GM19025 (cell line): ENCODE data around the gene GDPD4.

Source experiments
- ATAC-seq: cut with Tn5 transposase; IDR thresholded peaks from one replicate; pipeline ENCODE4 v1.9.1; 2021; ENCODE audit warnings: mild to moderate bottlenecking, low read depth, moderate library complexity; ENCODE audit not compliant: unreplicated experiment

Gene GDPD4

GRCh38 chr11:77207019-77207485, 94.4 kb downstream of the GDPD4 start:
- no peak for ATAC-seq

GRCh38 chr11:77206264-77207018, 95.0 kb downstream of the GDPD4 start:
- ATAC-seq = no peak

DNA sequence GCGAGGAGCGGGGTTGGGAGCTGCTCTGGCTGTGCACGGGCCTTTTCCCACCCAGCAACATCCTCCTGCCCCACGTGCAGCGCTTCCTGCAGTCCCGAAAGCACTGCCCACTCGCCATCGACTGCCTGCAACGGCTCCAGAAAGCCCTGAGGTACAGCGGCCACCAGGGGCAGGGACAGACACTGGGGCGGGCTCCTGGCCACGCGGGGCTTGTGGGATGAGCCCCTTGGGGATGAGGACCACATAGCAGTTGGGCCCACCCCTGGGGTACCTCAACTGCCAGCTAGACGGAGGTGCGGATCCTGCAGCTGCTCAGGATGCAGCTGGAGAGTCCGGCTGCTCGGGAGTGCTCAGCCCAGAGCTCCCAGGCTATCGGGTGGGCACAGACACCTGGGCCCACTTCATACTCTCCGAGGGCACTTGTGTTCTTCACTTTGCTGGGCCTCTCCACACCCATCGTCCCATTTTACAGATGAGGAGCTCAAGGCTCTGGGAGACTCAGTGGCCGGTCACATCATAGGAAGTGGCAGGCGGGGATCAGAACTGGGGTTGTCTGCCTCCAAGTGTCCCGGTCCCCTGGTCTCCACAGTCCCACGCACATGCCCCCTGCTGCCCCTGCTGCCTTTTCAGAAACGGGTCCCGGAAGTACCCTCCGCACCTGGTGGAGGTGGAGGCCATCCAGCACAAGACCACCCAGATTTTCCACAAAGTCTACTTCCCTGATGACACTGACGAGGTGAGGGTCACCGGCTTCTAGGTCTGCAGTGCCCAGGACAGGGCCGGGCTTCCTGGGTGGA, 95.8 kb downstream of the GDPD4 start:
- ATAC-seq = no peak

DNA sequence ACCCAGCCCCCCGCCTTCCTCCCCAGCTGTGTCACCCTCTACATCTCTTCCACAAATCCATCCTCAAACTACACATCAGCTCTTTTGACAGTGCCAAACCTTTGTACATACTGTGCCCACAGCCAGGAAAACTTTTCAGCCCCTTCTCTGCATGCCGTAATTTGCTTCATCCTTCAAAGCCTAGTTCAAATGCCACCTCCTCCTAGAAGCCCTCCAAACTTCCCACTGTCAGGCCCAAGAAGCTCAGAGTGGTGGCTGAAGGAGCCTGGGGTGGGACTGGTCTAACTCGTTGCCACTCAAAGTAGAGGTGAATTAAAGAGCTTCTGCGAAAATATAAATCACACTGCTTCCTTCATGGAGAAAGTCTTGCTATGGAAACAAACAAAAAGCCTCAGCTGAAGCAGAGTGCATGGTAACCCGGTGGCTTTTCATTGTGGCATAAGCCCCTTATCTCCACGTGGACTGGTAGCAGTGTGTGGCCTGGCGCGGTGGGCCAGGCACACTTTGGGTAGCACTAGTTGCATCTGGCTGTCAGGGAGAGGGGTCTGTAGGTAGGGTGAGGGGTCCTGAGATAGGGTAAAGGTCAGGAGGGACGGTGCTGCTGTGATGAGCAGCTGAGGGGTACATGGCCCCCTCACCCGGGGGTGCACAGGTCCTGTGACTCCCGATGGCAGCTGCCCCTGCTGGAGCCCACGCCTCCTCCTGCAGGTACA, 96.6 kb downstream of the GDPD4 start:
- no peak for ATAC-seq

- no peak for ATAC-seq
These were observed 97.4 kb downstream of the GDPD4 start for GRCh38 chr11:77203901-77204753.

- ATAC-seq = no peak
These were observed 98.3 kb downstream of the GDPD4 start for GRCh38 chr11:77202941-77203900.

- no peak for ATAC-seq
These were observed 99.3 kb downstream of the GDPD4 start for GRCh38 chr11:77201991-77202841.

GRCh38 chr11:77201370-77201769, 100.1 kb downstream of the GDPD4 start:
- no peak for ATAC-seq

- ATAC-seq = no peak
These were observed 100.9 kb downstream of the GDPD4 start for GRCh38 chr11:77200351-77201268.

- ATAC-seq = no peak
These were observed 102.2 kb downstream of the GDPD4 start for GRCh38 chr11:77199137-77199745.

GRCh38 chr11:77198440-77198849, 103.0 kb downstream of the GDPD4 start:
- no peak for ATAC-seq

DNA sequence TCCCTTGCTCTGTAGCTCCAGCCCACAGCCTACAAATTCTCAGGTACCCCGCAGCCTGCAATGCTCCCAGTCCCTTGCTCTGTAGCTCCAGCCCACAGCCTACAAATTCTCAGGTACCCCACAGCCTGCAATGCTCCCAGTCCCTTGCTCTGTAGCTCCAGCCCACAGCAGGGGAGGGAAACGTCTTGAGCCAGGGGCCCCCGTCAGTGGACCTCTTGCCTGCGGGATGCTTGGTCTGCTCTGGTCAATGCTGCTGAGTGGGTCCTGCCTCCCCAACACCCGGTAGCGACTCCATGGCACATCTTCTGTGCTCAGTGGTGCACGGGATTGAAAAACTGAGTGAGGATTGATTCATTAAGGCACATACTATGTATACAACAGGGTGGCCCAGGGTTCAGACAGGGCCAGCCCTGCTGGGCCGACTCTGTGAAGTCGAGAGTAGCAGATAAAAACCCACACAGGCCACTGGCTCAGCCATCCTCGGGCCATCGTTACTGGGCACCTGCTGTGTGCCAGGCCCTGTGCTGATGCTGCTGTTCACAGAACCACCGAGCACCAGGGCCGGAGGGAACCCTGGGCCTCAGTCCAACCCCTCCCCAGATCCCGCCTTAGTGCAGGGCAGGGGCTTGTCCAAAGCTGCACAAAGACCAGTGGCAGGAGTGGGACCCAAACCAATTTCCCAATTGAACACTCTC, 103.7 kb downstream of the GDPD4 start:
- ATAC-seq = no peak

- no peak for ATAC-seq
These were observed 104.5 kb downstream of the GDPD4 start for GRCh38 chr11:77196961-77197360.

- no peak for ATAC-seq
These were observed 106.3 kb downstream of the GDPD4 start for GRCh38 chr11:77195071-77195755.
